Neural cell (in vitro differentiated cells): ENCODE data around the gene SAMMSON. TPM values are rescaled to one million over a fixed set of nuclear protein-coding genes. Genes with fewer than 3 reads are reported as not detected.
A peak's percentile ranks its signal among the peaks of the same experiment; 100 is the strongest.

Experiments used
- H2AFZ ChIP-seq: fragments of 200-600, 300-800 bp; sonication (generic), shearing (Covaris generic); 2 replicates; pipeline ENCODE4 v1.6.0; 2014; ENCODE audit warnings: low read depth, mild to moderate bottlenecking, antibody characterized with exemption, low read length, moderate library complexity
- H3F3A ChIP-seq: fragments of 200-600 bp; shearing (Covaris generic); 2 replicates; pipeline ENCODE4 v1.6.1; 2016; ENCODE audit warnings: mild to moderate bottlenecking, moderate library complexity, mixed read lengths, antibody characterized with exemption, low read length; ENCODE audit not compliant: insufficient read depth, poor library complexity, severe bottlenecking
- H3K27ac ChIP-seq: fragments of 200-600, 300-800 bp; sonication (generic), shearing (Covaris generic); 2 replicates; pipeline ENCODE4 v1.5.1; 2014; ENCODE audit warnings: mild to moderate bottlenecking, low read length, moderate library complexity
- H3K27me3 ChIP-seq: fragments of 300-800, 200-600 bp; sonication (generic), shearing (Covaris generic); 2 replicates; pipeline ENCODE4 v1.6.0; 2014; ENCODE audit warnings: mild to moderate bottlenecking, low read depth, low read length, moderate library complexity; ENCODE audit not compliant: insufficient read depth
- H3K36me3 ChIP-seq: fragments of 300-800, 200-600 bp; sonication (generic), shearing (Covaris generic); 2 replicates; pipeline ENCODE4 v1.5.1; 2014; ENCODE audit warnings: mild to moderate bottlenecking, antibody characterized with exemption, low read length, moderate library complexity; ENCODE audit not compliant: insufficient read depth
- H3K4me2 ChIP-seq: fragments of 300-800, 200-600 bp; sonication (generic), shearing (Covaris generic); 2 replicates; pipeline ENCODE4 v1.6.0; 2014; ENCODE audit warnings: mild to moderate bottlenecking, low read length
- H3K4me3 ChIP-seq: fragments of 300-800, 200-600 bp; sonication (generic), shearing (Covaris generic); 2 replicates; pipeline ENCODE4 v1.5.1; 2014; ENCODE audit warnings: mild to moderate bottlenecking, low read length, moderate library complexity
- H3K79me2 ChIP-seq: fragments of 200-600 bp; shearing (Covaris generic); replicated peaks from 2 replicates; pipeline ENCODE4 v1.6.0; 2014; ENCODE audit warnings: mild to moderate bottlenecking, low read length, moderate library complexity; ENCODE audit not compliant: insufficient read depth
- H3K9ac ChIP-seq: fragments of 300-800, 200-600 bp; sonication (generic), shearing (Covaris generic); 2 replicates; pipeline ENCODE4 v1.6.1; 2016; ENCODE audit warnings: mild to moderate bottlenecking, low read length, mixed read lengths
- H3K9me2 ChIP-seq: fragments of 200-600 bp; shearing (Covaris generic); 2 replicates; pipeline ENCODE4 v1.6.1; 2016; ENCODE audit warnings: mild to moderate bottlenecking, low read length, mixed read lengths; ENCODE audit not compliant: insufficient read depth
- H3K9me3 ChIP-seq: fragments of 200-600, 300-800 bp; sonication (generic), shearing (Covaris generic); 2 replicates; pipeline ENCODE4 v1.6.1; 2016; ENCODE audit warnings: mild to moderate bottlenecking, mixed run types, low read length, moderate library complexity, mixed read lengths
- H4K20me1 ChIP-seq: fragments of 200-600 bp; shearing (Covaris generic); 2 replicates; pipeline ENCODE4 v1.6.1; 2016; ENCODE audit warnings: mild to moderate bottlenecking, mixed run types; ENCODE audit not compliant: insufficient read depth
- EP300 ChIP-seq: fragments of 450-650 bp; conservative IDR thresholded peaks from 2 replicates; pipeline ENCODE4 v1.6.1; 2014; ENCODE audit warnings: antibody characterized with exemption, mild to moderate bottlenecking, moderate library complexity; ENCODE audit not compliant: poor library complexity, severe bottlenecking
- EZH2 ChIP-seq: fragments of 200-600, 300-800 bp; shearing (Covaris generic), sonication (generic); IDR thresholded peaks from 2 replicates; pipeline ENCODE4 v1.6.1; 2014; ENCODE audit warnings: antibody characterized with exemption, low read length, borderline replicate concordance, mild to moderate bottlenecking; ENCODE audit not compliant: insufficient read depth, poor library complexity, severe bottlenecking
- MXI1 ChIP-seq: fragments of 450-650 bp; conservative IDR thresholded peaks from 2 replicates; pipeline ENCODE4 v1.6.1; 2014; ENCODE audit warnings: antibody characterized with exemption, mild to moderate bottlenecking; ENCODE audit not compliant: poor library complexity, severe bottlenecking
- POLR2AphosphoS5 ChIP-seq: IDR thresholded peaks from 2 replicates; pipeline ENCODE4 v1.6.1; 2012
- RAD21 ChIP-seq: fragments of 450-650 bp; conservative IDR thresholded peaks from 2 replicates; pipeline ENCODE4 v1.6.1; 2014; ENCODE audit warnings: antibody characterized with exemption, mild to moderate bottlenecking, moderate library complexity
- SMC3 ChIP-seq: fragments of 450-650 bp; conservative IDR thresholded peaks from 2 replicates; pipeline ENCODE4 v1.6.1; 2014; ENCODE audit warnings: antibody characterized with exemption, mild to moderate bottlenecking, moderate library complexity; ENCODE audit not compliant: poor library complexity
- TAF1 ChIP-seq: IDR thresholded peaks from 2 replicates; pipeline ENCODE4 v1.6.1; 2012; ENCODE audit warnings: low read depth
- polyA plus RNA-seq: library from polyadenylated mRNA; depleted of rRNA; stranded (reverse); fragments of >200 nt; gene quantifications from 2 replicates; pipeline ENCODE4 v1.2.3, GENCODE V29; 2014
- TF ChIP-seq, protein P1 (sequence below): fragments of 450-650 bp; IDR thresholded peaks from 2 replicates; pipeline ENCODE4 v1.5.1; 2014; ENCODE audit warnings: antibody characterized with exemption, mild to moderate bottlenecking, moderate library complexity; ENCODE audit not compliant: poor library complexity, severe bottlenecking
- TF ChIP-seq, protein P2 (sequence below): IDR thresholded peaks from 2 replicates; pipeline ENCODE4 v1.6.1; 2012; ENCODE audit warnings: borderline replicate concordance

The SAMMSON gene
- polyA plus RNA-seq, 1 donor from 2014 or later, result not detected

DNA sequence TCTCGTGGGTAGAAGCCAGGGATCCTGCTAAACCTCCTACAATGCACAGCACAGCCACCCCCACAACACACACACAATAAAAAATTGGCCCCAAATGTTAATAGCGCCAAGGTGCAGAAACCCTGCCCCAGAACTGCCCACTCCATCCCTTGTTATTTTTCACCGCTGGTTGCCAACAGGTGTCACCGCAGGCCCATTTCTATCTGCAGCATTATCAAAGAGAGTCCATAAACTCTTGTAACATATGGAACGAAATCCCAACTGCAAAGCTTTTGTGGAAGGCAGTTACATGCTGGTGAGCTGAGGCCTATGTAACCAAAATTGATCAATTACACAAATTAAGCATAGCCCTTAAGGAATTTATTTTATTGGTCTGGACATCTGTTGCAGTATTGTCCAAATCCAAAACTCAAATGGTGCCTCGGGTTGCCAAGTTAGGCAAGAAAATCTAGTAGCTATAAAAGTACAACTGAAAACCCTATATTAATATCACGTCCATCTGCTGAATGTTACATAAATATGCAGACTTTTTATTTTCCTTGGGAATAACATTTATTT is 66.2 kb downstream of the SAMMSON start:
- Histone ChIP-seq H3K9ac (no peak overlapping the region), H3K9me3 (no peaks in the 10 kb centered on the region), H2AFZ (no peak overlapping the region), H3K4me2 (no peak overlapping the region), H3K9me2 (no peaks in the 10 kb centered on the region), H3F3A (no peaks in the 10 kb centered on the region), H3K27ac (no peak overlapping the region), H3K27me3 (no peaks in the 10 kb centered on the region), H3K79me2 (no peaks in the 10 kb centered on the region), H3K4me3 (no peak overlapping the region), H3K36me3 (no peaks in the 10 kb centered on the region), H4K20me1 (no peaks in the 10 kb centered on the region)
- no peak for TF ChIP-seq POLR2AphosphoS5
- TF ChIP-seq, protein P1, sequence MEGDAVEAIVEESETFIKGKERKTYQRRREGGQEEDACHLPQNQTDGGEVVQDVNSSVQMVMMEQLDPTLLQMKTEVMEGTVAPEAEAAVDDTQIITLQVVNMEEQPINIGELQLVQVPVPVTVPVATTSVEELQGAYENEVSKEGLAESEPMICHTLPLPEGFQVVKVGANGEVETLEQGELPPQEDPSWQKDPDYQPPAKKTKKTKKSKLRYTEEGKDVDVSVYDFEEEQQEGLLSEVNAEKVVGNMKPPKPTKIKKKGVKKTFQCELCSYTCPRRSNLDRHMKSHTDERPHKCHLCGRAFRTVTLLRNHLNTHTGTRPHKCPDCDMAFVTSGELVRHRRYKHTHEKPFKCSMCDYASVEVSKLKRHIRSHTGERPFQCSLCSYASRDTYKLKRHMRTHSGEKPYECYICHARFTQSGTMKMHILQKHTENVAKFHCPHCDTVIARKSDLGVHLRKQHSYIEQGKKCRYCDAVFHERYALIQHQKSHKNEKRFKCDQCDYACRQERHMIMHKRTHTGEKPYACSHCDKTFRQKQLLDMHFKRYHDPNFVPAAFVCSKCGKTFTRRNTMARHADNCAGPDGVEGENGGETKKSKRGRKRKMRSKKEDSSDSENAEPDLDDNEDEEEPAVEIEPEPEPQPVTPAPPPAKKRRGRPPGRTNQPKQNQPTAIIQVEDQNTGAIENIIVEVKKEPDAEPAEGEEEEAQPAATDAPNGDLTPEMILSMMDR, result peak; percentile 60
- TF ChIP-seq, protein P2, sequence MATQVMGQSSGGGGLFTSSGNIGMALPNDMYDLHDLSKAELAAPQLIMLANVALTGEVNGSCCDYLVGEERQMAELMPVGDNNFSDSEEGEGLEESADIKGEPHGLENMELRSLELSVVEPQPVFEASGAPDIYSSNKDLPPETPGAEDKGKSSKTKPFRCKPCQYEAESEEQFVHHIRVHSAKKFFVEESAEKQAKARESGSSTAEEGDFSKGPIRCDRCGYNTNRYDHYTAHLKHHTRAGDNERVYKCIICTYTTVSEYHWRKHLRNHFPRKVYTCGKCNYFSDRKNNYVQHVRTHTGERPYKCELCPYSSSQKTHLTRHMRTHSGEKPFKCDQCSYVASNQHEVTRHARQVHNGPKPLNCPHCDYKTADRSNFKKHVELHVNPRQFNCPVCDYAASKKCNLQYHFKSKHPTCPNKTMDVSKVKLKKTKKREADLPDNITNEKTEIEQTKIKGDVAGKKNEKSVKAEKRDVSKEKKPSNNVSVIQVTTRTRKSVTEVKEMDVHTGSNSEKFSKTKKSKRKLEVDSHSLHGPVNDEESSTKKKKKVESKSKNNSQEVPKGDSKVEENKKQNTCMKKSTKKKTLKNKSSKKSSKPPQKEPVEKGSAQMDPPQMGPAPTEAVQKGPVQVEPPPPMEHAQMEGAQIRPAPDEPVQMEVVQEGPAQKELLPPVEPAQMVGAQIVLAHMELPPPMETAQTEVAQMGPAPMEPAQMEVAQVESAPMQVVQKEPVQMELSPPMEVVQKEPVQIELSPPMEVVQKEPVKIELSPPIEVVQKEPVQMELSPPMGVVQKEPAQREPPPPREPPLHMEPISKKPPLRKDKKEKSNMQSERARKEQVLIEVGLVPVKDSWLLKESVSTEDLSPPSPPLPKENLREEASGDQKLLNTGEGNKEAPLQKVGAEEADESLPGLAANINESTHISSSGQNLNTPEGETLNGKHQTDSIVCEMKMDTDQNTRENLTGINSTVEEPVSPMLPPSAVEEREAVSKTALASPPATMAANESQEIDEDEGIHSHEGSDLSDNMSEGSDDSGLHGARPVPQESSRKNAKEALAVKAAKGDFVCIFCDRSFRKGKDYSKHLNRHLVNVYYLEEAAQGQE, result no peak
- TF ChIP-seq SMC3, result peak; percentile 68
- TF ChIP-seq MXI1, result no peak
- peak; percentile 65 for TF ChIP-seq RAD21
- TF ChIP-seq EP300, result no peak
- TF ChIP-seq TAF1, result no peak

DNA sequence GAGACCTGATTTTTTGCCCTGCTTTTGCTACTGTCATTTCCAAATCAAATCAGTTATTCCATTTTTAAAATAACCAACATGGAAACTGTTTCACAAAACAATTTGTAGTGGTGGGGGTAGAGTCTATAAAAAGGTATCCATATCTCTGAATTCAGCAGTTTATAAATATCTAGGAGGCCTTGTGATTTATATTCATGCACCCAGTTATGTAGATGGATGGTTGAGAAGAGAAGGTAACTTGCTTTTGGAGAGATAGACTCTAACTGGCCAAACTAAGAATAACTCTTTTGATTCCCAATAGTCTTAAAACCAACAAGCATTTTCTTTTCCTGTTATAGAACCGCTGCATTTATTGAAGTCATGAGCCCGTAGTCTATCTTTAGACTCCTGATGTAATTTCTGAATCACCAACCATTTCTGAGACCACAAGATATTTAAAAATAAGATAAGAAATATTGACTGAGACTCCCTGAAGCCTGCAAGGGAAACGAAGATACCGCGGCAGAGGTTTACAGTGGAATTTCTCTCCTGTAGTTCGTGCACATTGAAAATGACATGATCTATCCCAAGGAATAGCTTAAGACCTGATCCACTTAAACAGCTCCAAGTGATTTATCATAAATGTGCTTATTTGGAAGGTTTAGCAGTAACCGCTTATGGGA is 68.5 kb downstream of the SAMMSON start:
- no peaks in the 10 kb centered on the region for H3K79me2 ChIP-seq
- H4K20me1 ChIP-seq, result no peaks in the 10 kb centered on the region
- no peaks in the 10 kb centered on the region for H3K27me3 ChIP-seq
- H3K4me2 ChIP-seq, result no peak overlapping the region
- no peak overlapping the region for H2AFZ ChIP-seq
- H3F3A ChIP-seq, result no peaks in the 10 kb centered on the region
- TF ChIP-seq, protein P2, result no peak
- no peak for TF ChIP-seq RAD21
- TF ChIP-seq, protein P1, result no peak
- no peak for TF ChIP-seq EP300
- no peak for TF ChIP-seq SMC3
- no peak for TF ChIP-seq EZH2
- no peak for TF ChIP-seq TAF1
- H3K4me3 ChIP-seq, result no peak overlapping the region
- H3K36me3 ChIP-seq, result no peaks in the 10 kb centered on the region
- H3K9me3 ChIP-seq, result no peaks in the 10 kb centered on the region
- no peak overlapping the region for H3K9ac ChIP-seq
- H3K9me2 ChIP-seq, result no peaks in the 10 kb centered on the region
- H3K27ac ChIP-seq, result no peak overlapping the region
